Mesenchymal stem cell (in vitro differentiated cells and primary cell): ENCODE measurements around the gene POLRMT.
"Not testable (repeated sequence)": the region's sequence is repeated elsewhere in the genome, so short reads cannot be mapped to it uniquely, and the experiment has no call there.

Experiments
- DNase-seq: peaks from one replicate; pipeline ENCODE4 v3.0.0-alpha.2; 2013
- H2AFZ ChIP-seq: one replicate; pipeline ENCODE4 v1.6.1; 2013; ENCODE audit warnings: low read depth, mild to moderate bottlenecking, control low read depth, inconsistent platforms, low read length, moderate library complexity
- H2AK5ac ChIP-seq: 2 replicates; pipeline ENCODE4 v1.6.1; 2013; ENCODE audit warnings: low read length, moderate library complexity, mild to moderate bottlenecking, inconsistent platforms; ENCODE audit not compliant: severe bottlenecking
- H2BK120ac ChIP-seq: one replicate; pipeline ENCODE4 v1.6.1; 2013; ENCODE audit warnings: low read depth, mild to moderate bottlenecking, inconsistent platforms, low read length, moderate library complexity
- H2BK12ac ChIP-seq, 2 experiments: one replicate each; pipeline ENCODE4 v1.6.1; 2013; ENCODE audit warnings: inconsistent platforms in 2 of 2, low read length in 2 of 2, mild to moderate bottlenecking in 2 of 2, moderate library complexity in 2 of 2, control low read depth in 1 of 2
- H2BK15ac ChIP-seq: one replicate; pipeline ENCODE4 v1.6.1; 2013; ENCODE audit warnings: mild to moderate bottlenecking, low read depth, inconsistent platforms; ENCODE audit not compliant: poor library complexity, severe bottlenecking
- H2BK5ac ChIP-seq: 2 replicates; pipeline ENCODE4 v1.6.1; 2013; ENCODE audit warnings: low read depth, mild to moderate bottlenecking, low read length, control low read depth, inconsistent platforms; ENCODE audit not compliant: poor library complexity, severe bottlenecking
- H3K14ac ChIP-seq, 2 experiments: one replicate each; pipeline ENCODE4 v1.6.1; 2013; ENCODE audit warnings: inconsistent platforms in 2 of 2, low read length in 2 of 2, control low read depth in 1 of 2, mild to moderate bottlenecking in 1 of 2, moderate library complexity in 1 of 2
- H3K18ac ChIP-seq, 2 experiments: one replicate each; pipeline ENCODE4 v1.6.1; 2013; ENCODE audit warnings: inconsistent platforms in 2 of 2, low read length in 2 of 2, control low read depth in 1 of 2, low read depth in 1 of 2, mild to moderate bottlenecking in 1 of 2
- H3K23ac ChIP-seq, 2 experiments: one replicate each; pipeline ENCODE4 v1.6.1; 2013; ENCODE audit warnings: inconsistent platforms in 2 of 2, low read length in 2 of 2, mild to moderate bottlenecking in 2 of 2, moderate library complexity in 2 of 2, control low read depth in 1 of 2
- H3K27ac ChIP-seq: 2 replicates; pipeline ENCODE4 v1.5.1; 2013; ENCODE audit warnings: mild to moderate bottlenecking, moderate library complexity, low read length, control low read depth, inconsistent platforms; ENCODE audit not compliant: poor library complexity, severe bottlenecking
- H3K27me3 ChIP-seq, 2 experiments: 2 replicates each; pipeline versions ENCODE4 v1.6.1 to v1.7.0; 2013; ENCODE audit warnings: low read length in 2 of 2, mild to moderate bottlenecking in 2 of 2, moderate library complexity in 2 of 2, control low read depth in 1 of 2, inconsistent platforms in 1 of 2; ENCODE audit not compliant: control insufficient read depth in 1 of 2, insufficient read depth in 1 of 2
- H3K36me3 ChIP-seq, 2 experiments: 2 replicates each; pipeline versions ENCODE4 v1.6.1 to v1.7.0; 2013; ENCODE audit warnings: low read length in 2 of 2, control low read depth in 1 of 2, inconsistent platforms in 1 of 2, low read depth in 1 of 2, mild to moderate bottlenecking in 1 of 2; ENCODE audit not compliant: insufficient read depth in 2 of 2, control insufficient read depth in 1 of 2
- H3K4ac ChIP-seq, 2 experiments: one replicate each; pipeline ENCODE4 v1.6.1; 2013; ENCODE audit warnings: inconsistent platforms in 2 of 2, low read length in 2 of 2, mild to moderate bottlenecking in 2 of 2, moderate library complexity in 2 of 2, control low read depth in 1 of 2, low read depth in 1 of 2
- H3K4me1 ChIP-seq: 2 replicates; pipeline ENCODE4 v1.6.1; 2013; ENCODE audit warnings: low read depth, low read length, control low read depth; ENCODE audit not compliant: control insufficient read depth, insufficient read depth
- H3K4me2 ChIP-seq: 2 replicates; pipeline ENCODE4 v1.6.1; 2013; ENCODE audit warnings: low read length, mild to moderate bottlenecking, inconsistent platforms; ENCODE audit not compliant: poor library complexity, severe bottlenecking
- H3K4me3 ChIP-seq, 2 experiments: 2 replicates each; pipeline versions ENCODE4 v1.5.1 to v1.7.0; 2013; ENCODE audit warnings: low read length in 2 of 2, mild to moderate bottlenecking in 2 of 2, control low read depth in 1 of 2, low read depth in 1 of 2; ENCODE audit not compliant: insufficient read depth in 1 of 2
- H3K79me1 ChIP-seq: replicated peaks from 2 replicates; pipeline ENCODE4 v1.6.1; 2013; ENCODE audit warnings: mild to moderate bottlenecking, control low read depth, low read length, inconsistent platforms; ENCODE audit not compliant: poor library complexity, severe bottlenecking
- H3K9ac ChIP-seq: 2 replicates; pipeline ENCODE4 v1.7.0; 2013; ENCODE audit warnings: mild to moderate bottlenecking, low read length, moderate library complexity
- H3K9me3 ChIP-seq: 2 replicates; pipeline ENCODE4 v1.7.0; 2013; ENCODE audit warnings: mild to moderate bottlenecking, low read length; ENCODE audit not compliant: control insufficient read depth
- H4K8ac ChIP-seq: one replicate; pipeline ENCODE4 v1.6.1; 2013; ENCODE audit warnings: inconsistent platforms, mild to moderate bottlenecking, low read length, moderate library complexity
- H4K91ac ChIP-seq: one replicate; pipeline ENCODE4 v1.6.1; 2013; ENCODE audit warnings: mild to moderate bottlenecking, low read length, inconsistent platforms
- WGBS: methylation state at CpG from one replicate; pipeline ENCODE4 v1.1.7; 2013; ENCODE audit warnings: mixed read lengths; 5-methylcytosine and 5-hydroxymethylcytosine counted together

The POLRMT gene

DNA sequence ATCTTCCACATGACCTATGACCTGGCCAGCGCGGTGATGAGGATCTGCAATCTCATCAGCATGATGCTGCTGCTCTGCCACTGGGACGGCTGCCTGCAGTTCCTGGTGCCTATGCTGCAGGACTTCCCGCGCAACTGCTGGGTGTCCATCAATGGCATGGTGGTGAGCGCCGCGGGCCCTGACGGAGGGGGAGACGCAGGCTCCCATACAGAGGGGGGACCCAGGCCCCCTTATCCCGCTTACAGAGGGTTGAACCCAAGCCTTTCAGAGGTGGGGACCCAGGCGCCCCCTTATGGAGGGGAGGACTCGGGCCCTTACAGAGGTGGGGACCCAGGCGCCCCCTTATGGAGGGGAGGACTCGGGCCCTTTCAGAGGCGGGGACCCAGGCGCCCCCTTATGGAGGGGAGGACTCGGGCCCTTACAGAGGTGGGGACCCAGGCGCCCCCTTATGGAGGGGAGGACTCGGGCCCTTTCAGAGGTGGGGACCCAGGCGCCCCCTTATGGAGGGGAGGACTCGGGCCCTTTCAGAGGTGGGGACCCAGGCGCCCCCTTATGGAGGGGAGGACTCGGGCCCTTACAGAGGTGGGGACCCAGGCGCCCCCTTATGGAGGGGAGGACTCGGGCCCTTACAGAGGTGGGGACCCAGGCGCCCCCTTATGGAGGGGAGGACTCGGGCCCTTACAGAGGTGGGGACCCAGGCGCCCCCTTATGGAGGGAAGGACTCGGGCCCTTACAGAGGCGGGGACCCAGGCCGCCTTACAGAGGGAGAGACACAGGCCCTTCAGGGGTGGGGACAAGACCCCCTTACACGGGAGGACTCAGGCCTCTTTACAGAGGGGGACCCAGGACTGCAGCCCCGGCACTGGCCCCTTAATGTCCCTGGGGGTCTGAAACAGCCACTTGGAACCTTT lies 28.0 kb downstream of the POLRMT start:
- not testable (repeated sequence) for H2AFZ ChIP-seq, H4K91ac ChIP-seq, H2AK5ac ChIP-seq, H2BK5ac ChIP-seq, H2BK12ac ChIP-seq, H3K9ac ChIP-seq, H3K4me2 ChIP-seq, H3K79me1 ChIP-seq, H3K36me3 ChIP-seq, H3K23ac ChIP-seq, H2BK15ac ChIP-seq, H3K9me3 ChIP-seq, H2BK120ac ChIP-seq, H4K8ac ChIP-seq, H3K4ac ChIP-seq, H3K27me3 ChIP-seq, H3K4me3 ChIP-seq, H3K27ac ChIP-seq, H3K14ac ChIP-seq, H3K18ac ChIP-seq, DNase-seq
- peaks cover 21% of the 10 kb centered on the region for H3K4me1 ChIP-seq
- WGBS: 78% methylated on average over 20 of the region's 34 CpGs

DNA sequence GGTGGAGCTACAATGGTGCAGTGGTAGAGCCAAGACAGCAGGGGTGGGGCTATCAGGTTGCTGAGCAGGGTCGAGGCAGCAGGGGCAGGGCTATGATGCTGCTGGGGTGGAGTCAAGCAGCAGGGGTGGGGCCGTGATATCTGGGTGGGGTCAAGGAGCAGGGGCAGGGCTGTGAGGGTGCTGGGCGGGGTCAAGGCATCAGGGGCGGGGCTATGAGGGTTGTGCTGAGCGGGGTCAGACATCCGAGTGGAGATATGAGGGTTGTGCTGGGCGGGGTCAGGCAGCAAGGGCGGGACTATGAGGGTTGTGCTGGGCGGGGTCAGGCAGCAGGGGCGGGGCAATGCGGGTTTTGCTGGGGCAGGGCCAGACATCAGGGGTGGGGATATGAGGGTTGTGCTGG lies 29.0 kb downstream of the POLRMT start:
- no peak overlapping the region for H2BK5ac ChIP-seq
- WGBS: 86% methylated on average over 11 of the region's 11 CpGs
- no peak overlapping the region for H4K91ac ChIP-seq
- no peak overlapping the region for H3K18ac ChIP-seq
- H3K36me3 ChIP-seq: peaks cover 0 to 7% of the 10 kb centered on the region in 2 experiments
- no peak overlapping the region for H3K14ac ChIP-seq
- H3K4me3 ChIP-seq: no peak overlapping the region
- no peak overlapping the region for H2AFZ ChIP-seq
- H3K27ac ChIP-seq: no peak overlapping the region
- no peak overlapping the region for H4K8ac ChIP-seq
- no peak overlapping the region for H3K9ac ChIP-seq
- no peaks in the 10 kb centered on the region for H3K79me1 ChIP-seq
- no peak overlapping the region for H2BK120ac ChIP-seq
- no peak overlapping the region for H2BK15ac ChIP-seq
- peaks cover 11% of the 10 kb centered on the region for H3K4me1 ChIP-seq
- peaks cover 0 to 5% of the 10 kb centered on the region in 2 experiments for H3K27me3 ChIP-seq
- H2BK12ac ChIP-seq: no peak overlapping the region
- no peak overlapping the region for H3K4ac ChIP-seq
- no peak overlapping the region for H3K4me2 ChIP-seq
- no peak overlapping the region for H3K23ac ChIP-seq
- H3K9me3 ChIP-seq: no peaks in the 10 kb centered on the region
- DNase-seq: no peak
- no peak overlapping the region for H2AK5ac ChIP-seq

DNA sequence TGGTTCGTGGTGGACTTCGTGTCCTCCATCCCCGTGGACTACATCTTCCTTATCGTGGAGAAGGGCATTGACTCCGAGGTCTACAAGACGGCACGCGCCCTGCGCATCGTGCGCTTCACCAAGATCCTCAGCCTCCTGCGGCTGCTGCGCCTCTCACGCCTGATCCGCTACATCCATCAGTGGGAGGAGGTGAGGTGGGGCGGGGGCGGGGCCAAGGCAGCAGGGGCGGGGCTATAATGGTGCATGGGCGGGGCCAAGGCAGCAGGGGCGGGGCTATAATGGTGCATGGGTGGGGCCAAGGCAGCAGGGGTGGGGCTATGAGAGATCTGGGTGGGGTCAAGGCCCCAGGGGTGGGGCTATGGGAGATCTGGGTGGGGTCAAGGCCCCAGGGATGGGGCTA lies 29.6 kb downstream of the POLRMT start:
- WGBS: 91% methylated on average over 18 of the region's 20 CpGs
- not testable (repeated sequence) for H4K91ac ChIP-seq, H2AK5ac ChIP-seq, H3K79me1 ChIP-seq, H2AFZ ChIP-seq, H3K23ac ChIP-seq, H2BK120ac ChIP-seq, H3K27me3 ChIP-seq, H4K8ac ChIP-seq, H2BK15ac ChIP-seq, H3K4me1 ChIP-seq, H3K9me3 ChIP-seq, H3K4ac ChIP-seq, H3K4me3 ChIP-seq, H3K9ac ChIP-seq, H3K18ac ChIP-seq, DNase-seq, H2BK5ac ChIP-seq, H3K36me3 ChIP-seq, H2BK12ac ChIP-seq, H3K14ac ChIP-seq, H3K27ac ChIP-seq, H3K4me2 ChIP-seq

DNA sequence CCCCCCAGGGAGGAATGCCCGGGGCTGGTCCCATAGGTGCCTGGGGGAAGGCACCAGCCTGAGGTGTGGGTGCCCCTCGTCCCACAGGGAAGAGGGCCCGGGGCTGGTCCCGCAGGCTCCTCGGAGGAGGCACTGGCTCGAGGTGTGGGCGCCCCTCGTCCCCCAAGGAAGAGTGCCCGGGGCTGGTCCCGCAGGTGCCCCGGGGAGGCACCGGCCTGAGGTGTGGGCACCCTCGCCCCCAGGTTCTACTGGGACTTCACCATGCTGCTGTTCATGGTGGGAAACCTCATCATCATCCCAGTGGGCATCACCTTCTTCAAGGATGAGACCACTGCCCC lies 30.1 kb downstream of the POLRMT start:
- H2AK5ac ChIP-seq, H4K8ac ChIP-seq, H2AFZ ChIP-seq, H3K9me3 ChIP-seq, H2BK12ac ChIP-seq, H3K4me1 ChIP-seq, H3K27me3 ChIP-seq, H3K36me3 ChIP-seq, H3K18ac ChIP-seq, H3K23ac ChIP-seq, H3K27ac ChIP-seq, H3K4ac ChIP-seq, H4K91ac ChIP-seq, H3K4me3 ChIP-seq, H3K79me1 ChIP-seq, H2BK5ac ChIP-seq, DNase-seq, H3K4me2 ChIP-seq, H2BK15ac ChIP-seq, H2BK120ac ChIP-seq, H3K9ac ChIP-seq, H3K14ac ChIP-seq: not testable (repeated sequence)
- 94% methylated on average over 13 of the region's 13 CpGs for WGBS
